ENCODE measurements around the gene ZBTB3.
"Not testable (repeated sequence)": the region's sequence is repeated elsewhere in the genome, so short reads cannot be mapped to it uniquely, and the experiment has no call there.

ZBTB3 gene

DNA sequence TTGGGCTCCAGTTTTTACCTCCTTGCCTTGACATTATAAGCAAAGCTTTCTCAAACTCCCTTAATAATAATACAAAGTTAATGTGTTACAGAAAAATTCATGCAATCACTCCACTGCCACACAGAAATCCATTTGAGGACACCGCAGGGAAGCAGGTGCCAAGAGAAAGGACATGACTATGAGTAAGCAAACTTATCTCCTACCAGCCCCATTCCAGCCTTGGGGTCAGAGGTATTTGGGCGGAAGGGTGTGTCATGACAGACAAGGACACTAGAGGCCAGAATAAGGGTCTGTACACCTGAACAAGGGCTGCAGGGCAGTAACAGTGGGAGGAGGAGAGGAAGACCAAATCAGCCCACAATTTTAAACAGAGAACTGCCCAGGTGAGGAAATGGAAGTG lies 40.6 kb downstream of the ZBTB3 start:
- Mint-ChIP-seq H3K4me1 (ENCODE audit: low read depth) (peaks cover 52% of the 10 kb centered on the region), H3K27me3 (no peaks in the 10 kb centered on the region), H3K9me3 (no peaks in the 10 kb centered on the region), H3K27ac (peak overlapping the region; percentile 82), H3K36me3 (ENCODE audit: low read depth) (peaks cover 82% of the 10 kb centered on the region), H3K4me3 (peak overlapping the region; percentile 18)

DNA sequence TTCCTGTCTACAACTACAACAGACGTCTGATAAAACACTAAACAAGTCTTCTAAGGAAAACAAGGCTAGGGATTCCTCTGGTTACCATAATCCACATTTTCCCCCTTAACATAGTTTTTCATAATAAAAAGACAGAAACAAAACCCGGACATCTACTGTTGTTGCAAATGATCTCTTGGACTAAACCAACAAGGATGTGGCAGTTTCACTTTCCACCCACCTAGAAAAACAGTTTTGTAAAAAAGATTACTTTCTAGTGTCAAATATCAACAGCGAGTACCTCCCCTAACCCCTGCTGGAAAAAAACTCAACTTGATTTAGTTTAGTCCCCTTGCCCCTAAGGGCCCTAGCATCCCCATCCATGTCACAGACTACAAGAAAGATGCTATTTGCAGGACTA lies 41.1 kb downstream of the ZBTB3 start:
- Mint-ChIP-seq H3K4me1 (ENCODE audit: low read depth) (peaks cover 57% of the 10 kb centered on the region), H3K4me3 (peak overlapping the region; percentile 24), H3K36me3 (ENCODE audit: low read depth) (peaks cover 80% of the 10 kb centered on the region), H3K27me3 (no peaks in the 10 kb centered on the region), H3K27ac (peak overlapping the region; percentile 82), H3K9me3 (no peaks in the 10 kb centered on the region)

DNA sequence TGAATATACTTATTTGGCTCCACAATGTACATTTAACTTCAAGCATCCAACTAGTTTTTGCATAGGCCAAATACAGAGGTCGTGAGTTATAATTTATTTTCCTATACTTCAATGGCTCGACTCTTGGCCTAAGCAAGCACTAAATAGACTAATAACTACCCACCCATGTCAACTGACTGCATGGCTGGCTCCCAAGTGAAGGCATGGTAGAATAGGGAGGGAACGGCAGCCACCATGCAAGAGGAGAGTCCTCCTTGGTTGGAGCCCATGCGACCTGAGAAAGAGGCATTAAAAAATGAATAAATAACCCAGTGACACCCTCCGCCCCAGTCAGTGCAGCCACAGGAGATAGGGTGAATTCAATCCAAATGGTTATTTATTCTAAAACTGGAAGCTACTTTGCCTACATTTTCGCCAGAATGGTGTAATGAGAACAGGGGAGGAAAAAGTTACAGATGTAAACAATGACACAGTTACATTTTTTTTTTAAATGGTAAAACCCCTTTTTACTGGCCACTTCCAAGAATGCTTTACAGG lies 41.6 kb downstream of the ZBTB3 start:
- H3K36me3 Mint-ChIP-seq (ENCODE audit: low read depth): peaks cover 76% of the 10 kb centered on the region
- H3K27ac Mint-ChIP-seq: peak overlapping the region; percentile 82
- no peaks in the 10 kb centered on the region for H3K9me3 Mint-ChIP-seq
- H3K4me3 Mint-ChIP-seq: no peak overlapping the region
- H3K4me1 Mint-ChIP-seq (ENCODE audit: low read depth): peaks cover 62% of the 10 kb centered on the region
- H3K27me3 Mint-ChIP-seq: no peaks in the 10 kb centered on the region

DNA sequence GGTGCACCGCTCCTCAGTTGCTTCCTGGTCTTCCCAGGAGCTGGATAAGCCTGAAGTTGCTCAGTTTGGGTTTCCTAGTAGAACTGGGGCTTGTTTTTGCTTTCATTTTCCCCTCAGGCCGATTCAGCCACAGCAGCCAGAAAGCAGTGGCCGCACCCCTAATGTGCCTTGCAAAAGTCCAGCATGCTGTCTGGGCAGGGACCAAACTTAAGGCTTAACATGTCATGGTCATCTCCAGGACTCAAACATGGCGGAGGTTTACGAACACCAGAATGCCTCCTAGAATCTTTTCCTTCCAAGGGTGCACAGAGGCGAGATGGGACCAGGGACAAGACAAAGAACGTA lies 44.0 kb downstream of the ZBTB3 start:
- Mint-ChIP-seq H3K27me3 (no peaks in the 10 kb centered on the region), H3K27ac (peak overlapping the region; percentile 96), H3K4me1 (ENCODE audit: low read depth) (peaks cover 78% of the 10 kb centered on the region), H3K9me3 (no peaks in the 10 kb centered on the region), H3K4me3 (peak overlapping the region; percentile 91), H3K36me3 (ENCODE audit: low read depth) (peaks cover 63% of the 10 kb centered on the region)

DNA sequence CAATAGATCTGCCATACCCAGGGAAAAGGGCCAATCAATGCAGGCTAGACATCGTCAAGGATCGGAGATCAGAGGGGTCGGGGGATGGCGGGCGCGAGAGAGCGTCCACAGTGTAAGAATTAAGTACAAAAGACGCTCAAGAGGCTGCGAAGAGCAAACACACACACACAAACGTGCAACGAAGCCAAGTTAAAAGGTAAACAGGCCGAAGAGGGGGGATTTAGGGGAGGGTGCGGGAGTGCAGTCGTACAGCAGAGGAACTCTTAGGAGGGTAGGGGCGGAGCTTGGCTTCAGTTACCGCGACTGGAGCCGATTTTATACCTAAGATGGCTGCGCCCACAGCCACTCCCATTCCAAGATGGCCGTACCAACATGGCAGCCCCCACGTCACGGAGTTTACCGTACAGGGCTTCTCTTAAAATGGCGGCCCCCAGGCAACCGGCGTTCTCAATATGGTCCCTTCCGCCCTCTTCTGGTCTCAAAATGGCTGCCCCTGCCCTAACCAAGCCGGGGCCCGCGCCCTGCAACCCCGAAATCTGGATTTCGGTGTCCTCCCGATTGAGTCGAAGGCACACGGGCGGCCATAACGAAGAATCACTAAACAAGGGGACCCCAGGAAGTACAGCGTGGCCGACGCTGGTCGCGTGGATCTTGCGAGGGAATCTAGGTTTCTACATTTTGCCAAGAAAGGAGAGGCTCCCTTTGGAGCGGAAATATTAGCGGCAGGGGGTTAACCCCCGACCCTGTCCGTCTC lies 44.5 kb downstream of the ZBTB3 start:
- no peaks in the 10 kb centered on the region for H3K9me3 Mint-ChIP-seq
- H3K4me1 Mint-ChIP-seq (ENCODE audit: low read depth): peaks cover 74% of the 10 kb centered on the region
- H3K4me3 Mint-ChIP-seq: peak overlapping the region; percentile 91
- peaks cover 58% of the 10 kb centered on the region for H3K36me3 Mint-ChIP-seq (ENCODE audit: low read depth)
- peak overlapping the region; percentile 96 for H3K27ac Mint-ChIP-seq
- no peaks in the 10 kb centered on the region for H3K27me3 Mint-ChIP-seq

DNA sequence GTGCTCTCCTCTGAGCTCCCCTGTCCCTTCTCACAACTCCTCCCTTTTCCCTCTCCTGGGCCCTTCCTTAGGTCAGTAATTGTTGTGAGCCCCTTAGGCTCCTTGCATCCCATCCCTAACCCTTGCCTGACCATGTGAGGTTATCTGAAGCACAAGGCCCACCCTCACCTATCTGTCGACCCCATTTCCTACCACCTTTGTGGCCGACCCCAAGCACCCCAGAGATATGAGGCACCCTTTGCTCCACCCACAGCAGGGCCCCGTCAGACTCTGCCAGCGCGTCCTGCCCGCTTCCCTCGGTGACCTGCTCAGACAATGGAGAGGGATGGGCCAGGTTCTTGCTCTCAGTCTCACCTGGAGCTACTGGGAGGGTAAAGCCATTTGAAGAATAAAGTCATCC lies 45.2 kb downstream of the ZBTB3 start:
- Mint-ChIP-seq H3K36me3 (ENCODE audit: low read depth) (peaks cover 53% of the 10 kb centered on the region), H3K27me3 (no peaks in the 10 kb centered on the region), H3K9me3 (no peaks in the 10 kb centered on the region), H3K4me3 (peak overlapping the region; percentile 91), H3K4me1 (ENCODE audit: low read depth) (peaks cover 68% of the 10 kb centered on the region), H3K27ac (peak overlapping the region; percentile 96)

DNA sequence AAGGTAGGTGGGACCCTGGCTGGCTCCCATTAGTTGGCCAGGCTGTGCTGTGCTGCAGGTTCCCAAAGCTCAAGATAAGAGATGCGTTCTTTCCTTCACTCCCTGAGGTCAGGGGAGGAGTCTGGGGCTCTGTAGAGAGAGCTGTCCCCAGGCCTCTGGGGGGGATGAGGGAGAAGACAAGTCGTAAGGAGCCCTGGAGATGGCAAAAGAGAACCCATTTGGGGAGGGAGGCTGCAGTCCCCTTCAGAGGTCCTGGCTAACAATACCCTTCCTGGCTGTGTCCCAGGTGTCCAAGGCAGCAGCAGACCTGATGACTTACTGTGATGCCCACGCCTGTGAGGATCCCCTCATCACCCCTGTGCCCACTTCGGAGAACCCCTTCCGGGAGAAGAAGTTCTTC lies 45.6 kb downstream of the ZBTB3 start:
- Mint-ChIP-seq H3K9me3 (no peaks in the 10 kb centered on the region), H3K27me3 (no peaks in the 10 kb centered on the region), H3K4me1 (ENCODE audit: low read depth) (peaks cover 64% of the 10 kb centered on the region), H3K4me3 (peak overlapping the region; percentile 91), H3K36me3 (ENCODE audit: low read depth) (peaks cover 49% of the 10 kb centered on the region), H3K27ac (peak overlapping the region; percentile 96)

DNA sequence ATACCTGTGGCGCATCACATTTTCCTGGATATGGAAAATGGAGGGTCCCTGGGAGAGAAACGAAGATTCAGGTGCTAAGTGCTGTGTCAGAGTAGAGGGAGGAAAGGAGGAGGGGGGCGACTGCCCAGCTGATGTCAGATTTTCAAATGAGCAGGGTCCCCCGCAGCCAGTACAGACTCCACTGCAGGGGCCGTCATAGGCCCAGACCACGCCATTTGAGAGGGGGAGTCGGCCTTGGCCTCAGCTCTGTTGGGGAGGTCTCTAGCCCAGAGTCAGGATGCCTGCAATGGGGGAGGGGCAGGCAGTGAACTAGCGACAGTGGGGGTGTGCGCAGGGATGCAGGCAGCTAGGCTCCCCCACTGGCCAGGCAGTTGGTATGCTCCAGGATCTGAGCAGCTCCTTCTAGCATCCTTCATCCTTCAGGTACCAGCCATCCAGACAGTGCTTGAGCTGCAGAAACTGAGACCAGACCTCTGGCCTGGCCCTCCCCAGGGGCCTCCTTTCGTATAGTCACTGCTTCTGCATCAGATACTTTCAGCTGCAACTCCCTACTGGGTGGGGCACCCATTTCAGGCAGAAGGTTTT lies 46.6 kb downstream of the ZBTB3 start, which contains the start of the genes BSCL2 and GNG3:
BSCL2 (minus strand) TSS at position 148 of the 585 bp plus-strand sequence. CDS start 229 bp downstream, outside the sequence.
GNG3 (plus strand) TSS at position 400 of the 585 bp plus-strand sequence. CDS start 620 bp downstream, outside the sequence.
- peak within 1 kb of the TSS; percentile 91 for H3K4me3 Mint-ChIP-seq
- peaks cover 54% of the 10 kb centered on the region for H3K4me1 Mint-ChIP-seq (ENCODE audit: low read depth)
- H3K27me3 Mint-ChIP-seq: no peaks in the 10 kb centered on the region
- no peaks in the 10 kb centered on the region for H3K9me3 Mint-ChIP-seq
- H3K36me3 Mint-ChIP-seq (ENCODE audit: low read depth): peaks cover 43% of the 10 kb centered on the region
- H3K27ac Mint-ChIP-seq: peak within 1 kb of the TSS; percentile 96

DNA sequence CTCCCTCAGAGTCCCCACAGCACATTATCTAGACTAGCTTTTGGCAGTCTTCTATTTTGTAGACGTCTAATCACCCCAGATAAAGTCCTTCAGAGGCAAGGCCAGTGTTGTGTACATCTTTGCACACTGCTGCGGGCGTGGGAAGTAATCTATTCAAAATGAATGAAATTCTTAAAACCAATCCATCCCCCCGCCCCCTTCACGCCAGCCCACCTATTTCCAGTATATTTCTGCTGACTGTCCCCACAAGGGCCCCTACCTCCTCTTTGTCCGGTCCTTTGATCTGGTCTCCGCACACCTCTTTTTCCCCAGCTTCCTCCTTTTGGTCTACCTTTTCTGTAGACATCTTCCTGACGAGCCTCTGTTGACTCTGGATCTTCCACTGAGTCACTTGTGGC lies 47.1 kb downstream of the ZBTB3 start:
- Mint-ChIP-seq H3K27me3 (no peaks in the 10 kb centered on the region), H3K9me3 (no peaks in the 10 kb centered on the region), H3K27ac (peak overlapping the region; percentile 11), H3K4me1 (ENCODE audit: low read depth) (peaks cover 50% of the 10 kb centered on the region), H3K36me3 (ENCODE audit: low read depth) (peaks cover 43% of the 10 kb centered on the region), H3K4me3 (peak overlapping the region; percentile 55)

DNA sequence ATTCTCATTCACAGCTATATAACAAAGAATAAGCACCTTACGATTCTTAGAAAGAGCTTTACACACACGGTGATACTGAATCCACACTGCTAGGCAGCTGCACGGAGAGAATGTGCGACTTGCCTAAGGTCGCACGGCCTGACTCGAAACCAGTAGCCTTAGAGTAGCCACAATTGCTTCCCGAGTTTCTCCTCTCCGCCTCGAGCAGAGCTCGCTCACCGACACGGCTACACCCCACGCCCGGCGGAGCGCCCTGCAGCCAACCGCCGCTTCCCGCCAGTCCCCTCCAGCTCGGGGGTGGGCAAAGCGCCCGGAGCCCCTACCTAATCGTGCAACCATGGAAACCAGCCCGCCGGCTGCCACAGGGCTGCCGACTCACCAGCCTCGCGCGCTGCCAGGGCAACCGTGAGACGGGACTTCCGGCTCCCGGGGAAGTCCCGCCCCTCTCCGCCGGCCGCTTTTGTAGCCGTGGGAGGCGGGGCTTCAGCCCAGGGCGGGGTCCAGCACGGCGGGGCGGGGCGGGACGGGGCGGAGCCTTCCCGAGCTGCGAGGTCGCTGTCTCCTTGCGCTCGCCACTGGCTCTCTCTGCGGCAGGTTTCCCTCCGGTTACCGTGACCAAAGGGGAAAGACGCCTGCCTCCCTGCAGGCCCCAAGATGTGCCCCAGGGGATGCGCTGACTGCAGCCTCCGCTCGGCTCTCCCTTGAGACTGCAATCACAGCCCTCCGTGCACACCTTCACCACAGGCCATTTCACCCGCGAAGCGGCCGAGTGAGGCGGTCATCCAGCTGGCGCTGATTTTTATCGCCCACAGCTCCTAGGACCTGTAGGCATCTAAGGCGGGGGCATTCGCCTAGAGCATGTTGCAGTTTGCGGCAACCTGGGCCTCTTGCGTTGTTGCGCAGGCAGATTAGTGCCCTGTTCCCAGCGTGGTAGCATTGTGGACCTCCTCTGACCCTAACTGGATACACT lies 47.8 kb downstream of the ZBTB3 start:
- no peaks in the 10 kb centered on the region for H3K9me3 Mint-ChIP-seq
- peaks cover 45% of the 10 kb centered on the region for H3K36me3 Mint-ChIP-seq (ENCODE audit: low read depth)
- H3K4me1 Mint-ChIP-seq (ENCODE audit: low read depth): peaks cover 50% of the 10 kb centered on the region
- H3K27ac Mint-ChIP-seq: peak overlapping the region; percentile 81
- H3K27me3 Mint-ChIP-seq: no peaks in the 10 kb centered on the region
- H3K4me3 Mint-ChIP-seq: peak overlapping the region; percentile 89

DNA sequence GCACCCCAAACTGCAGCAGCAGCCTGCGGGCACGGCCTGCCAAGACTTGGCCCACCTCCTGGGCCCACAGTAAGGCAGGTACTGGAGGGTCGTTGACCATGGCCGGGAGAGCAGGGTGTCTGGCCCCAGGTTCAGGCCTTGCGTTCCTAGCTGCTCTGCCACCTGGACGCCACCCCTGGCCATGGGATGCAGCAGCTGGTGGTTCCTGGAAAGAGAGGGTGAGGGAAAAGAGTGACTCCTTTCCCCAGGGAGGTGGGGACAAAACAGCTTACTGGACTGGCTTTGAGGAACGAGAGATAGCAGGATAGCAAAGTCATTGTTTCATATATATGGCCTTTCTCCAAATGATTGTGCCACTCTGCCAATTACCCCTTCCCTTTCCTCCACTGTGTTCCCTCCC lies 48.5 kb downstream of the ZBTB3 start:
- peaks cover 43% of the 10 kb centered on the region for H3K36me3 Mint-ChIP-seq (ENCODE audit: low read depth)
- no peaks in the 10 kb centered on the region for H3K27me3 Mint-ChIP-seq
- no peaks in the 10 kb centered on the region for H3K9me3 Mint-ChIP-seq
- peak overlapping the region; percentile 81 for H3K27ac Mint-ChIP-seq
- peaks cover 49% of the 10 kb centered on the region for H3K4me1 Mint-ChIP-seq (ENCODE audit: low read depth)
- H3K4me3 Mint-ChIP-seq: peak overlapping the region; percentile 89

DNA sequence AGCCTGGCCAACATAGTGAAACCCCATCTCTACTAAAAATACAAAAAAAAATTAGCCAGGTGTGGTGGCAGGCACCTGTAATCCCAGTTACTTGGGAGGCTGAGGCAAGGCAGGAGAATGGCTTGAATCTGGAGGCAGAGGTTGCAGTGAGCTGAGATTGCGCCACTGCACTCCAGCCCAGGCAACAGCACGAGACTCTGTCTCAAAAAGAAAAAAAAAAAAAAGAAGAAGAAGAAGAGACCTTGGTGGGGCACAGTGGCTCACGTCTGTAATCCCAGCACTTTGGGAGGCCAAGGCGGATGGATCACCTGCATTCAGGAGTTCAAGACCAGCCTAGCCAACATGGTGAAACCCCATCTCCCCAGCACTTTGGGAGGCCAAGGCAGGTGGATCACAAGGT lies 50.0 kb downstream of the ZBTB3 start:
- not testable (repeated sequence) for H3K9me3 Mint-ChIP-seq, H3K27me3 Mint-ChIP-seq, H3K27ac Mint-ChIP-seq, H3K4me3 Mint-ChIP-seq
- Mint-ChIP-seq H3K36me3 (ENCODE audit: low read depth) (peaks cover 37% of the 10 kb centered on the region), H3K4me1 (ENCODE audit: low read depth) (peaks cover 36% of the 10 kb centered on the region)

DNA sequence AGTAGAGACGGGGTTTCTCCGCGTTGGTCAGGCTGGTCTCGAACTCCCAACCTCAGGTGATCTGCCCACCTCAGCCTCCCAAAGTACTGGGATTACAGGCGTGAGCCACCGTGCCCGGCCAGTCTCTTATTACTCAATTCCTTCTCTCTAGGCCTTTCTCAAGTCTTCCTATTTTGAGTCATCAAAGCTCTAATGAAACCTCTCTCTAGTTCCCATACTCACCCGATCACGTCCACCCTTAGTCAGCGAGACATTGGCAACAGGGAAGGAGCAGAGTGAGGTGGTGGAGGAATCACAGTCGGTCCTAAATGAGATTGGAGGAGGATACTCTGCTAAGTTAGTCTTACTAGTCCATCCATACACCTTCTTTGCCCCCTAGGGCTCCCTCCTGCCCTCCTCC lies 51.7 kb downstream of the ZBTB3 start:
- H3K36me3 Mint-ChIP-seq (ENCODE audit: low read depth): peaks cover 31% of the 10 kb centered on the region
- no peaks in the 10 kb centered on the region for H3K9me3 Mint-ChIP-seq
- no peak overlapping the region for H3K27ac Mint-ChIP-seq
- no peaks in the 10 kb centered on the region for H3K27me3 Mint-ChIP-seq
- peaks cover 20% of the 10 kb centered on the region for H3K4me1 Mint-ChIP-seq (ENCODE audit: low read depth)
- no peak overlapping the region for H3K4me3 Mint-ChIP-seq
